Loucy (cell line): ENCODE data around the gene PRRX2.

Source experiments
- H2AFZ ChIP-seq: fragments of 200-600 bp; sonication (generic); 2 replicates; pipeline ENCODE4 v1.6.0; 2016; ENCODE audit warnings: antibody characterized with exemption, mild to moderate bottlenecking, low read length, moderate library complexity
- H3F3A ChIP-seq: fragments of 200-600 bp; 2 replicates; pipeline ENCODE4 v1.6.0; 2016; ENCODE audit warnings: antibody characterized with exemption, low read depth, mild to moderate bottlenecking
- H3K27me3 ChIP-seq: fragments of 200-600 bp; sonication (generic); 2 replicates; pipeline ENCODE4 v1.6.1; 2014; ENCODE audit warnings: low read length, mild to moderate bottlenecking; ENCODE audit not compliant: insufficient read depth, poor library complexity, severe bottlenecking
- H3K36me3 ChIP-seq: fragments of 200-600 bp; sonication (generic); 2 replicates; pipeline ENCODE4 v1.6.1; 2016; ENCODE audit warnings: low read length; ENCODE audit not compliant: insufficient read depth
- H3K4me1 ChIP-seq: fragments of 200-600 bp; sonication (generic); 2 replicates; pipeline ENCODE4 v1.5.1; 2014; ENCODE audit warnings: low read length, mild to moderate bottlenecking; ENCODE audit not compliant: insufficient read depth, poor library complexity, severe bottlenecking
- H3K4me2 ChIP-seq: fragments of 200-600 bp; sonication (generic); 2 replicates; pipeline ENCODE4 v1.6.0; 2014; ENCODE audit warnings: antibody characterized with exemption, low read length, low read depth, mild to moderate bottlenecking; ENCODE audit not compliant: poor library complexity, severe bottlenecking
- H3K4me3 ChIP-seq: fragments of 200-600 bp; sonication (generic); 2 replicates; pipeline ENCODE4 v1.5.1; 2014; ENCODE audit warnings: low read length, mild to moderate bottlenecking, mixed read lengths; ENCODE audit not compliant: poor library complexity, severe bottlenecking
- H3K79me2 ChIP-seq: fragments of 200-600 bp; sonication (generic); 2 replicates; pipeline ENCODE4 v1.6.1; 2014; ENCODE audit warnings: low read length; ENCODE audit not compliant: insufficient read depth
- H3K9ac ChIP-seq: fragments of 200-600 bp; sonication (generic); 2 replicates; pipeline ENCODE4 v1.6.0; 2014; ENCODE audit warnings: mild to moderate bottlenecking, low read depth, low read length, moderate library complexity; ENCODE audit not compliant: poor library complexity, severe bottlenecking
- H3K9me2 ChIP-seq: fragments of 200-600 bp; sonication (generic); replicated peaks from 2 replicates; pipeline ENCODE4 v1.6.1; 2016; ENCODE audit warnings: low read depth, low read length, mixed read lengths
- H3K9me3 ChIP-seq: fragments of 200-600 bp; sonication (generic); 2 replicates; pipeline ENCODE4 v1.6.1; 2014; ENCODE audit warnings: mild to moderate bottlenecking, antibody characterized with exemption, low read length, low read depth; ENCODE audit not compliant: insufficient read depth
- H4K20me1 ChIP-seq: fragments of 200-600 bp; sonication (generic); 2 replicates; pipeline ENCODE4 v1.6.0; 2014; ENCODE audit warnings: antibody characterized with exemption, low read length, mild to moderate bottlenecking; ENCODE audit not compliant: insufficient read depth, poor library complexity, severe bottlenecking
- EZH2phosphoT487 ChIP-seq: fragments of 200-600 bp; IDR thresholded peaks from 2 replicates; pipeline ENCODE4 v1.6.1; 2018; ENCODE audit warnings: antibody characterized with exemption, mild to moderate bottlenecking, moderate library complexity, borderline replicate concordance
- TF ChIP-seq, protein P1 (sequence below): fragments of 200-600 bp; sonication (generic); conservative IDR thresholded peaks from 2 replicates; pipeline ENCODE4 v1.5.1; 2014; ENCODE audit warnings: mild to moderate bottlenecking, antibody characterized with exemption, low read length

The PRRX2 gene

DNA sequence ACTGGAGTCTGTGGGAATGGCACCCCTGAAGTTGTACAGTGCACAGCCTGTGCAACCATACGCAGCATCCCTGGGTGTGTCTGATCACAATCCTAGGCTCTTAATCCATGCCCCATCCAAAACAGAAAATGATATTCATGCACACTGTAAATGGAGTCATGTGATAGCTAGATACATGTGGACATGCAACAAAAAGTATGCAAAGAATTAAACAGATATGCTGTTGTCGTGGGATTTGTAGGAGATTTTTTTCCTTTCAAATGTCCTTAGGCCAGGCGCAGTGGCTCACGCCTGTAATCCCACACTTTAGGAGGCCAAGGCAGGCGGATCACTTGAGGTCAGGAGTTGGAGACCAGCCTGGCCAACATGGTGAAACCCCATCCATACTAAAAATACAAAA lies 36.1 kb downstream of the PRRX2 start:
- Histone ChIP-seq H3K9me3 (no peaks in the 10 kb centered on the region), H3K79me2 (no peaks in the 10 kb centered on the region), H3K4me1 (no peaks in the 10 kb centered on the region), H3K27me3 (no peaks in the 10 kb centered on the region), H3K9ac (no peak overlapping the region), H4K20me1 (no peaks in the 10 kb centered on the region), H2AFZ (no peak overlapping the region), H3F3A (no peaks in the 10 kb centered on the region), H3K9me2 (no peaks in the 10 kb centered on the region), H3K4me2 (no peak overlapping the region), H3K4me3 (no peak overlapping the region), H3K36me3 (no peaks in the 10 kb centered on the region)
- TF ChIP-seq EZH2phosphoT487: no peak
- TF ChIP-seq, protein P1, sequence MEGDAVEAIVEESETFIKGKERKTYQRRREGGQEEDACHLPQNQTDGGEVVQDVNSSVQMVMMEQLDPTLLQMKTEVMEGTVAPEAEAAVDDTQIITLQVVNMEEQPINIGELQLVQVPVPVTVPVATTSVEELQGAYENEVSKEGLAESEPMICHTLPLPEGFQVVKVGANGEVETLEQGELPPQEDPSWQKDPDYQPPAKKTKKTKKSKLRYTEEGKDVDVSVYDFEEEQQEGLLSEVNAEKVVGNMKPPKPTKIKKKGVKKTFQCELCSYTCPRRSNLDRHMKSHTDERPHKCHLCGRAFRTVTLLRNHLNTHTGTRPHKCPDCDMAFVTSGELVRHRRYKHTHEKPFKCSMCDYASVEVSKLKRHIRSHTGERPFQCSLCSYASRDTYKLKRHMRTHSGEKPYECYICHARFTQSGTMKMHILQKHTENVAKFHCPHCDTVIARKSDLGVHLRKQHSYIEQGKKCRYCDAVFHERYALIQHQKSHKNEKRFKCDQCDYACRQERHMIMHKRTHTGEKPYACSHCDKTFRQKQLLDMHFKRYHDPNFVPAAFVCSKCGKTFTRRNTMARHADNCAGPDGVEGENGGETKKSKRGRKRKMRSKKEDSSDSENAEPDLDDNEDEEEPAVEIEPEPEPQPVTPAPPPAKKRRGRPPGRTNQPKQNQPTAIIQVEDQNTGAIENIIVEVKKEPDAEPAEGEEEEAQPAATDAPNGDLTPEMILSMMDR: no peak

DNA sequence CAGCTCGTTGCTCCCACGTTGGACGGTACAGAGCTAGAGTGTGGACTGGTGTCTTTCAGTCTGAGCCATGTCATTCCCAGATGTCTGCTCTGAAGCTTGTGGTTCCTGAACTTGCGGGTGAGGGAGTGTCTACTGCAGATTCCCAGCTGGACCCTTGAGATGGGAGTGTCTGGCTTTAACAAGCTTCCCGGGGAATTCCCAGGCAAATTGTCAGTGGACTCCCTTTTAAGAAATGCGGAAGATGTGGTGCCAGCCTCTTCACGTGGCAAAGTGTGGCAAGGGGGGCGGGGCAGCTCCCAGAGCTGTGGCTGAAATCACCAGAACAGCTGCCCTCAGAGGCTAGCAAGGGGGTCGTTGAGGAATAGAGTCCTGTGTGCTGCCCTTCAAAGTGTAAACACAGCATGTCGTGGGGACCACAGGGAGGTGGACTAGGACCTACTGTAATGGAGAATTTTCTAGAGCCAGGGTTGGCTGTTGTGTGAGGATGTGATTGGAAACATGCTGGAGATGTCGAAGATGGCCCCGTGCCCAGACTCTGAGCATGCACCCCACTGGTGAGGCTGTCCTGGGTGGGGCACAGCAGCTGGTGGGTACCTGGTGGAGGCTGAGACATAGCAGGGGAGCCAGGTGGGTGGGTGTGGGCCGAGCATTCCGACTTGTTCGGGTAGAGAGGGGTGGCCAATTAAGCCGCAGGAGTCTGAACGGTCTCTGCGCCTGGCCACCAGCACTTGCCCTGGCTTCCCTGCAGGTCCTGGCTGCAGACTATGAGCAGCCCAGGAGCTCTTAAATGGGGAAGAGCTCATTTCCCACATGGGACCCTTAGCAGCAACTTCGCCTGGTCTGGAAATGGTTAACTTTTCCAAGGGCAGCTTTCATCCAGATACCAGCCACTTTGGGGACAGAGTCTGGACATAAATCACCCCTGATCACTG lies 37.4 kb downstream of the PRRX2 start:
- Histone ChIP-seq H3K79me2 (no peaks in the 10 kb centered on the region), H3K36me3 (no peaks in the 10 kb centered on the region), H3K4me1 (no peaks in the 10 kb centered on the region), H3F3A (no peaks in the 10 kb centered on the region), H3K9me3 (no peaks in the 10 kb centered on the region), H3K4me2 (no peak overlapping the region), H3K9me2 (no peaks in the 10 kb centered on the region), H4K20me1 (no peaks in the 10 kb centered on the region), H3K4me3 (no peak overlapping the region), H2AFZ (no peak overlapping the region), H3K9ac (no peak overlapping the region), H3K27me3 (no peaks in the 10 kb centered on the region)
- TF ChIP-seq, protein P1: no peak
- TF ChIP-seq EZH2phosphoT487: no peak

DNA sequence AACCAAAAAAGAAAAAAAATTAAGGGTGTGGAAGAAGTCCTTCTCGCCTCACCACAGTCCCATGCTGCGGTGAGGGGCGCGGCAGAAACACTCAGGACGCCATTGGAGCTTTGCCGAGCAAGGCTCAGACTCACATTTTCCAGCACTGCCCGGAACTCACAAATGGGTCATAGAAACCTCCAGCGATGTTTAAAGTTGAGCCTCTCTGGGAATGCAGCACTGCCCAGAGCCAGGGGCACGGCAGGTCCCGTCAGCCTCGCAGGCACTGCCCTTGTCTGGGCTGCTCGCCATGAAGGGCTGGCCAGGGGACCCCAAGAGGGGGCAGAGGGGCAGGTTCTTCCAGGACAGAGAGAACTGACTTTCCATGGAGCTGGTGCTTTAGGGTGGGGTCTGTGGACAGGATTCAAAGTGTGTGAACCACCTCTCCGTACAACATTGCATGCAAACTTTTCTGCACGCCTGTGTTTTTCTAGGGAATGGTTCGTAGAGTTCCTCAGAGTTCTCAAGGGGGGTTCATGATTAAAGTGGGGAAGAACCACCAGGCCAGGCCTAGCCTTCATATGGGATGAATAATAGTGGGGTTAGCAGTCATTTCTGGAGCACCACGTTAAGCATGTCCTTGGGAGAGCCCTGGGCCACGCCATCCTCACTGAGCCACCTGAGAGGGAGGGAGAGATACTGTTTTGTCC lies 38.4 kb downstream of the PRRX2 start:
- Histone ChIP-seq H3K36me3 (no peaks in the 10 kb centered on the region), H3K79me2 (no peaks in the 10 kb centered on the region), H3K27me3 (no peaks in the 10 kb centered on the region), H4K20me1 (no peaks in the 10 kb centered on the region), H3K4me1 (no peaks in the 10 kb centered on the region), H3F3A (no peaks in the 10 kb centered on the region), H3K4me3 (no peak overlapping the region), H2AFZ (no peak overlapping the region), H3K9ac (no peak overlapping the region), H3K9me2 (no peaks in the 10 kb centered on the region), H3K9me3 (no peaks in the 10 kb centered on the region), H3K4me2 (no peak overlapping the region)
- TF ChIP-seq EZH2phosphoT487: no peak
- TF ChIP-seq, protein P1: no peak
